Karpas-422 (cell line): ENCODE results near the gene IGFN1. TPM values are rescaled to one million over a fixed set of nuclear protein-coding genes. Genes with fewer than 3 reads are reported as not detected.
A peak's percentile ranks its signal among the peaks of the same experiment; 100 is the strongest.

Experiments used
- DNase-seq: peaks from one replicate; pipeline ENCODE4 v3.0.0-alpha.2; 2015
- H2AFZ ChIP-seq: fragments of 200-600 bp; sonication (generic); 2 replicates; pipeline ENCODE4 v1.6.1; 2014; ENCODE audit warnings: antibody characterized with exemption, low read length, mixed read lengths
- H3K27ac ChIP-seq: fragments of 200-600 bp; sonication (generic); 2 replicates; pipeline ENCODE4 v1.5.1; 2014; ENCODE audit warnings: mild to moderate bottlenecking, low read length, moderate library complexity
- H3K27me3 ChIP-seq: fragments of 200-600 bp; sonication (generic); 2 replicates; pipeline ENCODE4 v1.6.1; 2014; ENCODE audit warnings: low read length, mixed read lengths
- H3K36me3 ChIP-seq: fragments of 200-600 bp; sonication (generic); 2 replicates; pipeline ENCODE4 v1.6.1; 2014; ENCODE audit warnings: low read length, mixed read lengths; ENCODE audit not compliant: insufficient read depth
- H3K4me1 ChIP-seq: fragments of 200-600 bp; sonication (generic); 2 replicates; pipeline ENCODE4 v1.6.1; 2014; ENCODE audit warnings: mild to moderate bottlenecking, low read length, mixed read lengths
- H3K4me2 ChIP-seq: fragments of 200-600 bp; sonication (generic); 2 replicates; pipeline ENCODE4 v1.6.1; 2014; ENCODE audit warnings: low read length, low read depth, mild to moderate bottlenecking; ENCODE audit not compliant: poor library complexity, severe bottlenecking
- H3K4me3 ChIP-seq: fragments of 200-600 bp; sonication (generic); 2 replicates; pipeline ENCODE4 v1.5.1; 2014; ENCODE audit warnings: mild to moderate bottlenecking, antibody characterized with exemption, low read length, mixed read lengths
- H3K79me2 ChIP-seq: fragments of 200-600 bp; sonication (generic); 2 replicates; pipeline ENCODE4 v1.6.1; 2014; ENCODE audit warnings: mild to moderate bottlenecking, low read length, mixed read lengths
- H3K9ac ChIP-seq: fragments of 200-600 bp; sonication (generic); 2 replicates; pipeline ENCODE4 v1.6.0; 2014; ENCODE audit warnings: low read length
- H3K9me2 ChIP-seq: fragments of 200-600 bp; sonication (generic), shearing (Covaris generic); replicated peaks from 2 replicates; pipeline ENCODE4 v1.6.0; 2014; ENCODE audit warnings: mild to moderate bottlenecking, low read length, moderate library complexity; ENCODE audit not compliant: insufficient read depth
- H3K9me3 ChIP-seq: fragments of 300-700, 200-600 bp; sonication (generic); 2 replicates; pipeline ENCODE4 v1.6.1; 2014; ENCODE audit warnings: low read length, mixed read lengths
- H4K20me1 ChIP-seq: fragments of 200-600 bp; sonication (generic); 2 replicates; pipeline ENCODE4 v1.6.1; 2014; ENCODE audit warnings: mild to moderate bottlenecking, antibody characterized with exemption, low read length, low read depth; ENCODE audit not compliant: insufficient read depth
- total RNA-seq: library from RNA; depleted of rRNA; stranded (reverse); fragments of >200 nt; shearing (Covaris generic); gene quantifications from 2 replicates; pipeline ENCODE4 v1.2.3, GENCODE V29; 2014; ENCODE audit warnings: low replicate concordance

Gene IGFN1
- total RNA-seq, 1 experiment from 2014 or later: not detected

- no peak for DNase-seq
- Histone ChIP-seq H2AFZ (no peak overlapping the region), H3K36me3 (no peaks in the 10 kb centered on the region), H3K27me3 (no peaks in the 10 kb centered on the region), H4K20me1 (no peaks in the 10 kb centered on the region), H3K9me3 (no peaks in the 10 kb centered on the region), H3K4me3 (no peak overlapping the region), H3K4me1 (peaks cover 14% of the 10 kb centered on the region), H3K9me2 (no peaks in the 10 kb centered on the region), H3K4me2 (no peak overlapping the region), H3K9ac (no peak overlapping the region), H3K27ac (no peak overlapping the region), H3K79me2 (no peaks in the 10 kb centered on the region)
These were observed 21.4 kb upstream of the IGFN1 start for GRCh38 chr1:201169203-201169602.

- no peaks in the 10 kb centered on the region for H3K9me2 ChIP-seq
- peaks cover 14% of the 10 kb centered on the region for H3K4me1 ChIP-seq
- H3K4me2 ChIP-seq: peak overlapping the region; percentile 83
- peak overlapping the region; percentile 92; the same call in 1 of the 2 replicates for H2AFZ ChIP-seq
- H3K9ac ChIP-seq: no peak overlapping the region
- H3K9me3 ChIP-seq: no peaks in the 10 kb centered on the region
- H3K27ac ChIP-seq: no peak overlapping the region
- H3K79me2 ChIP-seq: no peaks in the 10 kb centered on the region
- DNase-seq: no peak
- no peaks in the 10 kb centered on the region for H4K20me1 ChIP-seq
- no peaks in the 10 kb centered on the region for H3K27me3 ChIP-seq
- H3K4me3 ChIP-seq: no peak overlapping the region
- no peaks in the 10 kb centered on the region for H3K36me3 ChIP-seq
These were observed 20.6 kb upstream of the IGFN1 start for GRCh38 chr1:201169971-201170532.

DNA sequence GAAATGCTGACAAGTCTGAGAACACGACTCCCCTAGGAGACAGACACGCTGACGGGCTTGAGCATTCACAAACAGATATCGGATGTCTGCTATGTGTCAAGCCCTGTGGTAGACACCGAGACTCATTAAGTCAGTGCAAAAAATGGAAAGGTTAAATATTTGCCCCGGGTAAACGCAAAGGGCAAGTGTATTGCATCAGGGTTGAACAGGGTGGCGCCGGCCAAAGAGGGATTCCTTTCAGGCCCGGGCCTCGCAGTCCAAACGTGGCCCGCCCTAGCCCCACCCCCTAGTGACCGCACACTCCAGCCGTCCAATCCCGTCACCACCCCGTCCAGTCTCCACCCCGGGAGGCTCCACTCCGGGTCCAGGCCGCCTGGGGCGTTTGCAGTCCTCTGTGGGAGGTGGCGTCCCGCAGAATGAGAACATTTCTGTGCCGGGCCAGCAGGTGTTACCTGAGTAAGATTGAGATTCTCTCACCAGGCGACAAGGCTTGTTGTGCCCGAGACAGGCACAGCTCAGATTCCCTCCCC, 20.0 kb upstream of the IGFN1 start:
- H3K36me3 ChIP-seq: no peaks in the 10 kb centered on the region
- H2AFZ ChIP-seq: peak overlapping the region; percentile 92; the same call in 1 of the 2 replicates
- H3K27ac ChIP-seq: no peak overlapping the region
- H3K4me3 ChIP-seq: peak overlapping the region; percentile 64
- H3K9me3 ChIP-seq: no peaks in the 10 kb centered on the region
- H3K9me2 ChIP-seq: no peaks in the 10 kb centered on the region
- H4K20me1 ChIP-seq: no peaks in the 10 kb centered on the region
- peak; percentile 84 for DNase-seq
- no peaks in the 10 kb centered on the region for H3K27me3 ChIP-seq
- H3K9ac ChIP-seq: peak overlapping the region; percentile 54
- H3K4me2 ChIP-seq: peak overlapping the region; percentile 83
- H3K4me1 ChIP-seq: peaks cover 14% of the 10 kb centered on the region
- no peaks in the 10 kb centered on the region for H3K79me2 ChIP-seq

DNA sequence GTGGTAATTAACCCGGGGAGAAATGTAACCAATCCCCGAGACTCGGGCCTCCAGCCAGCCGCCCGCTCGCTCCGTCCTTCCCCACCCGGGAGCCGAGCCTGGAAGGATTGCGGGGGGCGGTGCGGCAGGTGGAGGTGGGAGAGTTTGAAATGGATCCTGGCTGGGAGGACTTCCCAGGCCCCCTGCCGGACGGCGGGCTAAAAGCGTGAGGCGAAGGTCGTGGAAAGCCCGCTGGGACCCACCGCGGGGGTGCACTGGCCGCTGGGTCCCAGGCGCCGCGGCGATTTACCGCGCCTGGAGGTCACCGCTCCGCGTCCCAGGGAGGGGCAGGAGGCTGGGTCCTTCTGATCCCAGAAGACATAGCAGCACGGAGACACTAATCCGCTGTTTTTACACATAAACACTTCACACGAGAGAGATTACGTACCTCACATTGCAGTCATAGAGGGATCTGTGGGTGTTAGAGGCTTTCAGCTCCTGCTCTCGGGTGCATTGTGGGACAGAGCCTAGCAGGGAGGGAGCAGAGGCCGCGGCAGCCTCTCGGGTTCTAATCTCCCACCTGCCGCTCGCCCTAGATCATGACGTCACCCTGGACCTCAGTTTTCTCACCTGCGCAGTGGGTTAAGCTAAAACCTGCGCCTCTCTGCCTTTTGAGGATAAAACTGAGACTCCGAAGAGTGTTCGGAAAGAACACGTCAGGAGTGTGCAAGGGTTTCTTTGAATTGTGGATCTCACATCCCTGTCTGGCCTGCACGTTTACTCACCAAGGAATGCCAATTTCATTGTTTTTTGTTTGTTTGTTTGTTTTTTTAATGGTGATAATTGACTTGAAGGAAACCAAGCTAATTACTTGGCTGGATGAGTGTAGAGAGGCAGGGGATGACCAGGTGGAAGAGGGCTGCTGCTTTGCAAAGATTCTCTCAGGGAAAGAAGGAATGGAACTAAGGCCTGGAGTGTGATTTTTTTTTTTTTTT, 19.3 kb upstream of the IGFN1 start:
- H3K4me2 ChIP-seq: peak overlapping the region; percentile 83
- H2AFZ ChIP-seq: peak overlapping the region; percentile 92; the same call in 1 of the 2 replicates
- no peak for DNase-seq
- no peaks in the 10 kb centered on the region for H3K79me2 ChIP-seq
- H3K4me1 ChIP-seq: peaks cover 14% of the 10 kb centered on the region
- H3K9ac ChIP-seq: peak overlapping the region; percentile 54
- H3K4me3 ChIP-seq: peak overlapping the region; percentile 64
- no peaks in the 10 kb centered on the region for H3K36me3 ChIP-seq
- no peaks in the 10 kb centered on the region for H4K20me1 ChIP-seq
- no peaks in the 10 kb centered on the region for H3K9me2 ChIP-seq
- H3K27ac ChIP-seq: no peak overlapping the region
- H3K9me3 ChIP-seq: no peaks in the 10 kb centered on the region
- H3K27me3 ChIP-seq: no peaks in the 10 kb centered on the region

- DNase-seq: no peak
- Histone ChIP-seq H3K4me1 (peaks cover 14% of the 10 kb centered on the region), H3K79me2 (no peaks in the 10 kb centered on the region), H3K4me2 (no peak overlapping the region), H3K36me3 (no peaks in the 10 kb centered on the region), H4K20me1 (no peaks in the 10 kb centered on the region), H3K9ac (no peak overlapping the region), H3K27me3 (no peaks in the 10 kb centered on the region), H3K9me2 (no peaks in the 10 kb centered on the region), H2AFZ (no peak overlapping the region), H3K27ac (no peak overlapping the region), H3K4me3 (no peak overlapping the region), H3K9me3 (no peaks in the 10 kb centered on the region)
These were observed 18.3 kb upstream of the IGFN1 start for GRCh38 chr1:201172326-201172725.

- Histone ChIP-seq H3K9me3 (no peaks in the 10 kb centered on the region), H3K9me2 (no peaks in the 10 kb centered on the region), H3K4me2 (no peak overlapping the region), H3K79me2 (no peaks in the 10 kb centered on the region), H3K4me1 (peaks cover 14% of the 10 kb centered on the region), H2AFZ (no peak overlapping the region), H3K27me3 (no peaks in the 10 kb centered on the region), H4K20me1 (no peaks in the 10 kb centered on the region), H3K36me3 (no peaks in the 10 kb centered on the region), H3K4me3 (no peak overlapping the region), H3K27ac (no peak overlapping the region), H3K9ac (no peak overlapping the region)
- no peak for DNase-seq
These were observed 17.5 kb upstream of the IGFN1 start for GRCh38 chr1:201172999-201173610.

DNA sequence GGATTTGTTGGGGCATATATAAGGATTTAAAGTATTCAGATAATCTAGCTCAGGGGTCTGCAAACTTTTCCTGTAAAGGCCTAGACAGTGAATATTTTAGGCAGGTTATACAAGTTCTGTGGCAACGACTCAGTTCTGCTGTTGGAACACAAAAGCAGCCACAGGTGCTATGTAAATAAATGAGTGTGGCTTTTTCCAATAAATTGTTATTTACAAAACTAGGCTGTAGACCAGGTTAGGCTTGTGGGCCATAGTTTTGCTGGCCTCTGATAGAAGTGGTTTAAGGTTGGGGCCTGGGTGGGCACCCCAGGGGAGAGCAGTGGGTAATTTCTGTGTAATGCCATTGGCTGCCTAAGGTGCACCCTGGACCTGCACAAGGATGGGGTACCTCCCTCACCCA, 16.9 kb upstream of the IGFN1 start:
- no peak for DNase-seq
- no peak overlapping the region for H2AFZ ChIP-seq
- H3K9me2 ChIP-seq: no peaks in the 10 kb centered on the region
- H3K27ac ChIP-seq: no peak overlapping the region
- no peak overlapping the region for H3K4me3 ChIP-seq
- no peaks in the 10 kb centered on the region for H3K36me3 ChIP-seq
- H3K9ac ChIP-seq: no peak overlapping the region
- no peaks in the 10 kb centered on the region for H4K20me1 ChIP-seq
- H3K4me2 ChIP-seq: no peak overlapping the region
- peaks cover 14% of the 10 kb centered on the region for H3K4me1 ChIP-seq
- no peaks in the 10 kb centered on the region for H3K79me2 ChIP-seq
- H3K9me3 ChIP-seq: no peaks in the 10 kb centered on the region
- no peaks in the 10 kb centered on the region for H3K27me3 ChIP-seq
